GM12801 (cell line): Measurements from ENCODE around the gene MRPS2.

Source experiments
- CTCF ChIP-seq: IDR thresholded peaks from one replicate; pipeline ENCODE4 v1.5.1; 2011; ENCODE audit warnings: control low read depth; ENCODE audit not compliant: insufficient read length; ENCODE audit errors: extremely low read depth

The MRPS2 gene

GRCh38 chr9:135551456-135551855 is 51.0 kb downstream of the MRPS2 start:
- TF ChIP-seq CTCF, result no peak

GRCh38 chr9:135552021-135552697 is 51.7 kb downstream of the MRPS2 start:
- TF ChIP-seq CTCF, result no peak

- TF ChIP-seq CTCF, result no peak
Measured at GRCh38 chr9:135552698-135553171, 52.3 kb downstream of the MRPS2 start.
